HG03159 (cell line): ENCODE results near the gene WASHC3.
"Not testable (repeated sequence)": the region's sequence is repeated elsewhere in the genome, so short reads cannot be mapped to it uniquely, and the experiment has no call there.

Source experiments
- ATAC-seq: cut with Tn5 transposase; IDR thresholded peaks from one replicate; pipeline ENCODE4 v1.9.1; 2021; ENCODE audit warnings: mild to moderate bottlenecking, moderate library complexity; ENCODE audit not compliant: unreplicated experiment

The WASHC3 gene

DNA sequence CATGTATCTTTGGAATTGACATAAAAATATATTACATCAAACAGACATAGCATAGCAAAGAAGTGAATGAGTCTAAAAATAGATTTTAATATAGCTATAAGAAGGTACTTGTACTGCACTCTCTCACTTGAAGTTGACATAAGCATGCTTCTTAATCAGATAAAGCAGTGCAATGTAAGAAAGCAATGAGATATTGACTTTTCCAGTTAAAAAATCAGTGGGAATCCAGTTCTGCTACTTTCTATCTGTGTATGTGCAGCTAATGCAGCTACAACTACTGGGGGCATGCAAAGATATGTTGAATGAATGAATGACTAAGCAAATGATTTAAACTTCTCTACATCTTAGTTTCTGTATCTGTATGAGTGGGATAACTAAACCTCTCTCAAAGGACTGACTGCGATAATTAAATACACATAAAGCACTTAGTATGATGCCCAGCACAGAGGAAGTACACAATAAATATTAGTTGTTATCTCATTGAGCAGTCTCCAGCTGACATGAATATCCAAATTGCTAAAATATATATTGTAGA, 10.3 kb downstream of the WASHC3 start:
- no peak for ATAC-seq

DNA sequence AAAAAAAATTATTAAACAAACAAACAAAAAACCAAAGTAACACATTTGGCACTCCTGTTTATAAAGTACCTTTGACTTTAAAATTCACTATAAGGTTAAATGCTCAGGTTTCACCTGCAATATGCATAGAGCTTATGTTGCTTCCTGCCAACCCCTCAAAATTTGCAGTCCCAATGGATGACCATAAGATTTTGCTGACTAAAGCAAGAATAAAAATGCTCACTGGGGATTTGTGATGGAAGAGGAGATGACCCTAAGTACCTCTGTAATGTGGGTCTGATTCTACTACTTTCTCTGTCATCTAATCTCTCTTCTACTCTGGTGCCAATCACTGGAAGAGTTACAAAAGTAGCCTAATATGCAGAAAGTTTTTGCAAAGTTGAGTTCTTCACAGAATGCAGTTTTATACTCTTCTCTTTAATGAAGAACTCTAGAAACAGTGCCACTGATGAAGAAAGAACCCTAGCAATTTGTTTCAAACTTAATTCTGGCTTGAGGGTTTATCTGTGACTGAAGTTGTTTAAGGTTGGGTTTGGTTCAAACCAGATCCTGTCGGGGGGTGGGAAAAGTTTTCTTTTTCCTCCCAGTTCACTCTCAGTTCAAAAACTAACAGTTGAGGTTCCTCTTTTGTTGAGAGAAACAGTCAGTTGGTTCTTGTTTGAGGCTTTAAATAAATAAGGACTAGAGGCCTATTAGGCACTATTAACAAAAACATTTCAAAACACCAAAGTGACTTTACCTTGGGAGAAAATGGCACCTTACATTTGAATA, 10.9 kb downstream of the WASHC3 start:
- ATAC-seq = no peak

DNA sequence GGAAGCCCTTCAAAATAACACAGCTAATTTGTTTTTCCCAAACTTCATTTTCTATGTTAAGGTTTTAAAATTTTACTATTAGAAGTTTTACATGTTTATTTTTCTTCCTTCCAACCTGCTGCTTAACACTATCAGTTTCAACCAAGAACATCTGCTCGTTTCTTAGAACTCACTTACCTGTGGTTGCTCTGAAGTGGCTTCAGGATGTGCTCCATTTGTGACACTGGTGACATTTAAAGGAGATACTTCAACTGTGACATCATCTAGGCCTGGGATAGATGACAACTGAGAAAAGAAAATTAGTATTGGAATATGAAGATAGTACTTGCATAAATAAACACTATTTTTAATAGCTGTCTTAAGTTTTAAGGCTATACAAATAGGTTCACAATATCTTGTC, 17.9 kb downstream of the WASHC3 start:
- peak; percentile 66 for ATAC-seq

DNA sequence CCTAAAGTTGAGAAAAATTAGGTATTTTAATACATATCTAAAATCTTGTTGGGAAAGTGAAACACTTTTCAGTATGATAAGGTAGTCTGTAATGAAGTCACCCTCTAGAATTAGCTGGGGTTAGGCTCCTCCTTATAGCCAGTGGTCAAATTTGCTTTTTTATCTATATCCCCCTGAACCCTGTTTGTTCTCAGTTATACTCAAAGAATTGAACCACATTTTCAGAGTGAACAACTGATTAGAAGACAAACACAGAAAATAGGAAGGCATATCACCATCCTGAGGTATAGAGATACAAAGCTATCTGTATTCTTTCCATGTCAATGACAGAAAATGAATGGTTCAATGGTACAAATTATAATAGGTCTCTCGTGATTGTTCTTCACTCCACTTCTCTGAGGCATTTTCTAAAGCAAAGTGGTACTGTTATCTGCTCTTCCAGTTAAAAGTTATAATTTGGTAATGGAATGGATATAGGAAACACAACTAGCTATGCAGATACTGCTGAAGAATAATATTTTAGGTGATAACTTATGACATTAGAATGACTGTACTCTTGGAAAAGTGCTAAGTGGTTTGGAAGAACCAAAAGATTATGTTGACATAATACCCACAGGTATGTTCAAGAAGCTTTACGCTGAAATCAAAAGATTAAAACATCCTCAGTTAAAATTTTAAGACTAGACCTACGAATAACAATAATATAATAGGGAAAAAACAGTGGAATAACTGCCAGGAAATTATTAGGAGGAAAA, 27.6 kb downstream of the WASHC3 start:
- ATAC-seq = no peak

DNA sequence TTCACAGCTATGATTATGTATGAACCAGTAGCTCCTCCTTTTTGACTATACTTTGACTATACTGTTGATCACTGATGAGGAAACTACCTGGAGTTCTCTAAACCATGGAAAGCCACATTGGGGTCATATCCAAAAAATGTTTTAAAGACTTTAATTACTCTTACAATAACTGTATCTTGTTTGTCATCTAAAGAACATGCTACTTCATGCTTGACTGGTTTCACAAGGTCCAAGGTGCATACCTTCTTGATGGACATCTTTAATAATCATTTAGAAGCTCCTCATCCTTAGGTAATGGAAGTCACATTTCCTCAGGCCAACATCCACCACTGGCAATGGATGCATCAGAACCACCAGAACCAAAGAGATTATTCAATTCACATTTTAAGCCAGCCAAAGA, 29.9 kb downstream of the WASHC3 start:
- ATAC-seq = no peak

DNA sequence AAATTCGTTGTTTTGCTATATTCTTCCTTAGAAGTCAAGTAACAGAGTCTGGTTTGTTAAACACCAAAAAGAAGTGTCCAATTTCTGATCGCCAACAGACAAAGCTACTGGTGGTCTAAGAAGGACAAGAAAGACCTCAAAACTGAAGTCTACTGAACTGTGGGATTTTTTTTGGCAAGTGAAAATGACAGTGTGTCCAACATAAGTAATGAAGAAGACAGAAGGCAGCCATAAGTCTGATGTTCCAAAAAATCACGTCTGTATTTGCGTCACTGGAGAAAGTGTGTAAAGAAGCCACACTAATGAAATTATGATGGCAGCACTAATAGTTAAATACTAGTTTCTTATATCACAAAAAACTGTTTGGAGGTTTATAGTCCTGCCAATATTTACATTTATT, 32.6 kb downstream of the WASHC3 start:
- no peak for ATAC-seq

DNA sequence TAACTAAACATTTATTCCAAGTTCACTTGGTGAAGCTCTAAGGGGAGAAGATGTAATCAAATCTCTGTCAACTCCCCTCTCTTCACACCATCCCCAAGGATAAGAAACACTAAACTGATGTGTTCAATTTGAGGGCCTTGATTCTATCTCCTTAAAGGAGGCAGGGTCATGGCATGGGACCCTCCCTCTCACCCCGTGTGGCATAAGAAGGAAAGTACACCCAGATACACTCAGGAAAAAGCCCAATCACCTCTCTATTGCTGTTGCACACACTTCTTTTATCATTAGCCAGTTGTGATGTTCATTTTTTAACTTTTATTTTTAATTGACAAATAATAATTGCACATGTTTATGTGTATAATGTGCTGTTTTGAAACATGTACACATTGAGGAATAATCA, 35.1 kb downstream of the WASHC3 start:
- no peak for ATAC-seq

DNA sequence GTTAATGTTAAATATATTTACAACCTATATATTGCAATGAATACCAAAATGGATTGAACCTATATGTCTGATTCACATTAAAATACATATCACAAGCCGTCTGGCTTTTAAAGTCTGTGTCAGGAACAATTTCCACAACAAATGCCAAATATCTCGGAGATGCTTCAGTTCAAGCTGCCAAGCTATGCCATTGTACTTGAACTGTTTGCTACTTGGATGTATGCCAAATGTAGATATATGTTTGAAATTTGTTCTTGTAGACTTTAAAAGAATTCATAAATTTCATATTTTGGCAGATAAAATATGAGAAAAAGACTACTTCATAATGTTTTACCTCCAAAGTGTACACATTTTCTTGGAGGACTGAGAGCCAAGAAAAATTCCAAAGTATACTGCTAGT, 37.0 kb downstream of the WASHC3 start:
- ATAC-seq = no peak

DNA sequence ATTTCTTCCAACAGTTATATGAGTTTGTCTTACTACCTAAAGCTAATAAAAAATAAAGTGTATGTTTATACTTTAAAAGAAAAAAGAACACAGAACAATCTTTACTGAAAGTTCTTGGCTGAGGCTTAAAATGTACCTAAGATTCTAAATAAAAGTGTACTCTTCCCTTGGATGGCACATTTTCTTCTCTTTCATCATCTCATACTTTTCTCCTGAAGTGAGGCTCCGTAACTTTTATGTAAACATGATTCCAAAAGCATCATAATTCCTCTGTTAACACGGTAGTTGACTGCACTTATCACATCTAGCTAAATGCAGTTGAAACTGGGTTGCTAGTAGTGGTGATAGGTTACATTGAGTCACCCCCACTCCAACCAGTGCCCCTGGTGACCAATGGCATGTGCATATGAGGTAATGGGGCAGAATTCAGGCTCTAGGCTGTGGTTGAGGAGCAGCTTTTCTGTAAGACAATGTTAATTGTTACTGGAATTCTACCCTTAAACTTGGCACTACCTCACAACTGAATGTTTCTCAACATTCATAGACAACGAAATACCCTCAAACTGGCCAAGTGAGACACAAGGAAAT, 38.4 kb downstream of the WASHC3 start:
- ATAC-seq = no peak

DNA sequence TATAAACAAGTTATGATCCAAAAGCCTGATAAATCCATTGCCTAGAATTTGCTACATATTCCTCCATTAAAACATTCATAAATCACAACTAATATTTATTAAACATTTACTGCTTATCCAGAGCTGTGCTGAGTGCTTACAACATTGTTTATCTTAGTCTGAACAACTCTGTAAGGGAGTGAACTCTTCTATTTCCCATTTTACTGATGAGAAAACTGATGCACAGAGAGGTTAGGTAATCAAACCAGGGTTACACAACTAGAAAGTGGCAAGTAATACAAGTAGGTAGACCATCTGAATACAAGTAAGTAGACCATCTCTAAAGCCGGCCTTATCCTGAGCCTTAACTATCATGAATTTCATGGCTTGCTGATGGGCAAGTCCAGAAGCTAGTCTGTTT, 39.5 kb downstream of the WASHC3 start:
- ATAC-seq = no peak

DNA sequence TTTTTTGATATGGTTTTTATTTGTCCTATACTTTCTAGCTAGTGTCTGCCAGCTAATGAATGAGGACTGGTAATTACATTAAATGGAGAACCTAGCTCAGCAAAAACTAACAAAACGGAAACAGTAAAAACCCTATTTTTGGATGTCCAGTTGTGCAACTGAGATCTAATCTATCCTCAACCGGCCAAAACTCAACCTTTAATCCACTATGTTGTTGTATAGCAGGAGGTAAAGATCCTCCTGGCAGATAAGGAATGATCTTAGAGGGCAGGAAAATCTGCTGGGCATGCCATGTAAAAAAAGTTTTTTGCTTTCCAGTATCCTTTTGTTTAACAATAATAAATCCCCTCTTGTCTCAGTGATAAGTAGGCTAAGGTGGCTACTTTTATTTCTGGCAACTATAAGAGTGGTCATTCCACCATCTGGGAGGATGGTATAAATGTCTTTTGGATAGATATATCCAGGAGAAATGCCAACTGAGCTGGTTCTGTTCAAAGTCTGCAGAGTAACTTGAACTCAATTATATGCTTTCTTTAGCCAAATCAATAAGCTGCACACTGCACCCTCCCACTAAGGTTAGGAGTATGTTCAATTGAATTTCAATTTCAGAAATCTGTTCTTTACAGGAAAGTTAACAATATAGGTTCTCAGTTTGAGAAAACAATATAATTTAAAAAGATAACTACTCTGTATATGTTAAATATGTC, 40.1 kb downstream of the WASHC3 start:
- ATAC-seq = no peak

DNA sequence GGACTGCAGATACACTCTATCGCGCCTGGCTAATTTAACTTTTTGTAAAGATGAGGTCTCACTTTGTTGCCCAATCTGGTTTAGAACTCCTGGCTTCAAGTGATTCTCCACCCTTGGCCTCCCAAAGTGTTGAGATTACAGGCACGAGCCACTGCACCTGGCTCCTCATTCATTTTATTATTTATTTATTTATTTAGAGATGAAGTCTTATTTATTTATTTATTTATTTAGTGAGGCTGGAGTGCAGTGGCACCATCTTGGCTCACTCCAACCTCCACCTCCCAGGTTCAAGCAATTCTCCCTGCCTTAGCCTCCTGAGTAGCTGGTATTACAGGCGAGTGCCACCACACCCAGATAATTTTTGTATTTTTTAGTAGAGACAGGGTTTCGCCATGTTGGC, 43.2 kb downstream of the WASHC3 start:
- not testable (repeated sequence) for ATAC-seq

DNA sequence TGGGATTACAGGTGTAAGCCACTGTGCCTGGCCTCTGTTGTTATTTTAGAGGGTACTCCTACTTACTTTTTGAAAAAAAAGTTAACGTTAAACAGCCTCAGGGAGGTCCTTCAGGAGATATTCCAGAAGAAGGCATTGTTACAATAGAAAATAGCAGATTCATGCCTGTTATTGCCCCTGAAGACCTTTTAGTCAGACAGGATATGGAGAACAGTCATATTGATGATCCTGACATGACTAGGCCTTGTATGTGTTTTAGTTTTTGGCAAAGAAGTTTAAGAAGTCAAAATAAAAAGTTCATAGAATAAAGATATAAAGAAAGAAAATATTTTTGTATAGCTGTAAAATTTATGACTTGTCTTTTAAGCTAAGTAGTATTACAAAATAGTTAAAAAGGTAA, 45.3 kb downstream of the WASHC3 start:
- no peak for ATAC-seq

DNA sequence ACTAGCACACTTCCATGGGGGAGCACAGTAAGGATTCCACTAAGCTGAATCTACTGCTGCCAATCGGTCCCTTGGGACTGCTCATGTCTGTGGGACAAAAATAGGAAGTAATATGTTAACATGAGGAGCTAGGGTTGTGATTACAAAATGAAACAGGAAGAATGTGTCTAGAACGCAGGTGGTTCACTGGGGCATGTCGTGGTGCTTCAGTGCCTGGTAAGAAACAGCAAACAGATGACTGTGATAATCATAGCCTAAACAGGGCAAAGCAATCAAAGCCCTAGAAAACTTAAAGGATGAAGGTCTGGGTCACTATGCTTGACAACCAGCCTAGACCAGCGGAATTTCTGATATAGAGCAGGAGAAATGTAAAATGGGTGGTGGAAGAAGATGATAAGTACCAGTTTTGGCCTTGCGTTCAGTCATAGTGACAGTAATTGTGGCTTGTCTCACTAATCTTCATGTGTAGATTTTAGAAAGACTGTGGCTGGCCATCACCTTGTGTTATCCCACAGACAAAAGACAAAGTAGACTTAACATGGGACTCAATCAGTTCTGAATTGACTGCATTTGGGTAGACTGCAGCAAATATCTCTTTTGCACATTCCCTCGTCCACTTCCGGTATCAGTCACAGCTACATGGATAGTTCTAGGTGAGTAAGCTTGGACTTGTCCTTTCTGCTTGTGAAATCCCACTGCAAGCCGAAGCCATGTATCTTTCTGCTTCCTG, 51.4 kb downstream of the WASHC3 start:
- peak; percentile 94 for ATAC-seq

DNA sequence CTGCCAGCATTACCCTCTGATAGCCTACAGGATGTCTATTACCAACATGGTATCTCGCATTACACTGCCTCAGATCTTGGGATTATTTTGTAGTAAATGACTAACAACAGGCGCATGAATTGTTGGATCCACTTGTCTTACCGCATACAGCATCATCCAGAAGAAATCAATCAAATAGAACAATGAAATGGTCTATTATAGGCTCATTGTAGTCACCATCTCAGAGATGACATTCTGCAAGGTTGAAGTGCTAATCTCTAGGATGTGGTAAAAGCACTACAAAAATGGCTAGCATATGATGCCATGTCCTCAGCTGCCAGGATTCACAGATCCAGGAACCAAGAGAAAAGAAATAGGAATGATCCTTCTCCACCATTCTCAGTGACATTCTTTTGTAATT, 52.0 kb downstream of the WASHC3 start:
- ATAC-seq = peak; percentile 14

DNA sequence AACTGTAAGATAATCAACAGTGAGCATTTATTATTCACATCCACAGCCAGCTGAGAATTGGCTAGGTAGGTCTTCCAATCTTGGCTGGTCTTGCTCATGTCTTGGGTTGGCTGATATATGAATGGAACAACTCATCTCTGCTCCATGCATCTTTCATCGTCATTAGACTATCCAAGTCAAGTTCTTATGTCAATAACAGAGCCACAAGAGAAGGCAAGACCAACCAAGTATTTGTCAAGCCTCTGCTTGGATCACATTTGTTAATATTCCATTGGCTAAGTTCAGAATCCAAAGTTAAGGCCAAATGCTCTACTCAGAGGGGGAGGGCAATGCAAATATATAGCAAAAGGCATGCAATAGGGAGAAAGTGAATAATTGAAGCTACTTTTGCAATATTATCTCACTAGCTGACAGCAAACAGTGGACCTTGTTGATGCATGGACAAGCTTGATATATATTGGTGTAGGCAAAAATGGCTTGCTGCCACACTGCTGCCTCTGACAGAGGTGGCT, 53.1 kb downstream of the WASHC3 start:
- no peak for ATAC-seq

DNA sequence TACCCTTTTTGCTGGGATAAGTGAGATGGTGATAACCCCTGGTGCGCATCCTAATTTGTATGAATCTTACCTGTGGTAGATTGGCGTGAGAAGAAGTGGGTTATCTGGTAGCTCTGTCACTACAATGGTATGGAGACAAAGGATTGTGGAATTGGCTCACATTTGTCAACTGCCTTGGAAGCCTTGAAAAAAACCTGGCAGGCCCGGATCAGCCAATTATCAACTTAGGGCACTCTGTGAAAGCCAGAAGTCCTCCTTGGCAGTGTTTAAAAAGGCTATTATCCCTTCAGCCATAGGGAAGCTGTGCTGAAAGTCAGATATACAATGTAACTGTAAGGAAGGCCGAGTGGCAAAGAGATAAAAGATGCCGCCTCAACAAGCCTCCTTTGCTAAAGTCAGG, 56.5 kb downstream of the WASHC3 start:
- ATAC-seq = no peak

DNA sequence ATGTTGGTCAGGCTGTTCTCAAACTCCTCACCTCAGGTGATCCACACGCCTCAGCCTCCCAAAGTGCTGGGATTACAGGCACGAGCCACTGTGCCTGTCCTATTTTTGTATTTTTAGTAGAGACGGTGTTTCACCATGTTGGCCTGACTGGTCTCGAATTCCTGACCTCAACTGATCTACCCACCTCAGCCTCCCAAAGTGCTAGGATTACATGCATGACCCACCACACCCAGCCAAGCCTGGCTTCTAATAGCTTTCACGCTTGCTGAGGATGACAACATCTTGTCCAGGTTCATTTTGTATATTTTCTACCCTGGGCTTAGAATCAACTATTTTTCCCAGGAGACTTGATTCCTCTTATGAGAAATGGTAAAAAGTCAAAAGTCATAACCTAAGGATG, 64.7 kb downstream of the WASHC3 start:
- ATAC-seq = no peak

DNA sequence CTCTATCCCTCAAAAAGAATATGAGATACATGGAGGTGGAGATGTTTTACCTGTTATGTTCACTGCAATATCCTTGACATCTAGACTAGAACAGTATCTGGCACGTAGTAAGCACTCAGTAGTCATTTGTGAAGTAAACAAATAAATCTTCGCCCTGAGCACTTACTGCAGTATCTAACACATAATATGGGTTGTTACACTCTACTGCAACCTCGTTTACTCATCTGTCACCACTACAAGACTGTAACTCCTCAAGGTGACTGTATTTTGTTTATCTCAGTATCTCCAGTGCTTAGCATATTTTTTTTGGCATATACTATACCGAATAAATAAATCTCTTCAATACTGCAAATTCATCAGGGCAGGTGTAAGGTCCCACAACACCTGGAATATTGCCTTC, 66.1 kb downstream of the WASHC3 start:
- no peak for ATAC-seq

DNA sequence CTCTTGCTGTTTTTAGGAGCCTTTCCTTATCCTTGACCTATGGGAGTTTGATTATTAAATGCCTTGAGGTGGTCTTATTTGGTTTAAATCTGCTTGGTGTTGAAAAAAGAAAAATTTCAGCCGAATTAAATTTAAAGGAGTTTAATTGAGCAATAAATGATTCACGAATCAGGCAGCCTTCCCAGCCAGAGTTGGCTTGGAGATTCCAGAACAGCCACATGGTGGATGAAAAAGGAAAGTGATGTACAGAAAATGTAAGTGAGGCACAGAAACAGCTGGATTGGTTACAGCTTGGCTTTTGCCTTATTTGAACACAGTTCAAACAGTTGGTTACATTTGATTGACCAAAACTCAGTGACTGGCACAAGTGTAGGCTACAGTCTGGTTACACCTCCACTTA, 69.7 kb downstream of the WASHC3 start:
- ATAC-seq = no peak
